ENCODE results near the gene ANKRD2.
A peak's percentile ranks its signal among the peaks of the same experiment; 100 is the strongest.

GRCh38 chr10:97596101-97597082 is 23.8 kb downstream of the ANKRD2 start:
- TF ChIP-seq CTCF (IDR thresholded peaks at IDR 0.05) (no peak), POLR2AphosphoS5 (IDR thresholded peaks at IDR 0.05) (peak in 2 of 3 donors; percentile 62 to 70)
